Stomach (tissue), 9 donors: Measurements from ENCODE around the gene STRBP. TPM values are rescaled to one million over a fixed set of nuclear protein-coding genes. Genes with fewer than 3 reads are reported as not detected.

Source experiments
- DNase-seq, 2 donors: peaks; one replicate each; pipeline versions ENCODE4 v3.0.0 to v3.0.0-alpha.2; 2013 to 2019
- H3K27ac ChIP-seq, 5 donors: fragments of 200-600 bp in 4 of 5; sonication (generic) in 4 of 5; one replicate each; pipeline ENCODE4 v1.5.1; 2013 to 2019; ENCODE audit warnings: mild to moderate bottlenecking in 1 of 5, moderate library complexity in 1 of 5
- H3K27me3 ChIP-seq, 3 donors: fragments of 200-600 bp; sonication (generic); one replicate each; pipeline ENCODE4 v1.5.1; 2017 to 2019; ENCODE audit warnings: mixed run types in 1 of 3
- H3K36me3 ChIP-seq, 4 donors: fragments of 200-600 bp; sonication (generic); 1 replicate in 3 of 4; 2 replicates in 1 of 4; pipeline ENCODE4 v1.5.1; 2016 to 2019
- H3K4me1 ChIP-seq, 4 donors: fragments of 200-600 bp; sonication (generic); one replicate each; pipeline ENCODE4 v1.5.1; 2016 to 2019
- H3K4me3 ChIP-seq, 4 donors: fragments of 200-600 bp; sonication (generic) in 3 of 4; one replicate each; pipeline ENCODE4 v1.5.1; 2016 to 2019; ENCODE audit warnings: mild to moderate bottlenecking in 1 of 4
- H3K9me3 ChIP-seq, 4 donors: fragments of 200-600 bp; sonication (generic); one replicate each; pipeline ENCODE4 v1.5.1; 2016 to 2019
- EP300 ChIP-seq: sonication (generic); formaldehyde crosslinking; IDR thresholded peaks from one replicate; pipeline ENCODE4 v1.6.1; 2017; ENCODE audit warnings: antibody characterized with exemption
- POLR2A ChIP-seq, 4 donors: fragments of 450-650 bp; IDR thresholded peaks; one replicate each; pipeline ENCODE4 v1.6.1; 2016; ENCODE audit warnings: antibody characterized with exemption in 4 of 4, control low read depth in 2 of 4, mild to moderate bottlenecking in 1 of 4, moderate library complexity in 1 of 4
- POLR2AphosphoS5 ChIP-seq, 3 donors: sonication (generic); formaldehyde crosslinking; IDR thresholded peaks; one replicate each; pipeline ENCODE4 v1.6.1; 2016; ENCODE audit warnings: antibody characterized with exemption in 3 of 3
- whole genome bisulfite sequencing, 5 donors: extraction: QIAGEN DNeasy Blood & Tissue Kit in 3 of 5; methylation state at CpG; one replicate each; pipeline versions ENCODE4 v1.1.5 to v1.1.7; 2013 to 2018; 5-methylcytosine and 5-hydroxymethylcytosine counted together
- intact Hi-C: fragments of 100-400 bp; cut with DNase I; formaldehyde crosslinking; loops from one replicate; pipeline ENCODE4 v1.15.1; 2023; ENCODE audit warnings: low total_unique reads
- polyA plus RNA-seq, 3 donors: library from polyadenylated mRNA; stranded (reverse); fragments of 200-250 nt; gene quantifications; one replicate each; pipeline ENCODE4 v1.2.3, GENCODE V29; 2013
- total RNA-seq, 5 donors: library from RNA; depleted of rRNA; stranded (reverse); fragments of >200 nt; gene quantifications; one replicate each; pipeline versions ENCODE4 v1.1.0 to v1.2.3, GENCODE V29; 2014 to 2016
- TF ChIP-seq, protein P1 (sequence below), 7 experiments: fragments of 450-650 bp in 4 of 7; fragments of 200-600 bp in 3 of 7; sonication (generic) in 3 of 7; IDR thresholded peaks; one replicate each; pipeline ENCODE4 v1.5.1; 2016 to 2019; ENCODE audit warnings: antibody characterized with exemption in 7 of 7, control low read depth in 2 of 7, mild to moderate bottlenecking in 1 of 7
- donor health status: healthy with polysubstance abuse.
- donor health status: Bipolar disorder and iron deficiency.
- donor health status: healthy.

The STRBP gene
- total and polyA plus RNA-seq, 8 donors = 5.5 to 21.0 (median 10.2) TPM

DNA sequence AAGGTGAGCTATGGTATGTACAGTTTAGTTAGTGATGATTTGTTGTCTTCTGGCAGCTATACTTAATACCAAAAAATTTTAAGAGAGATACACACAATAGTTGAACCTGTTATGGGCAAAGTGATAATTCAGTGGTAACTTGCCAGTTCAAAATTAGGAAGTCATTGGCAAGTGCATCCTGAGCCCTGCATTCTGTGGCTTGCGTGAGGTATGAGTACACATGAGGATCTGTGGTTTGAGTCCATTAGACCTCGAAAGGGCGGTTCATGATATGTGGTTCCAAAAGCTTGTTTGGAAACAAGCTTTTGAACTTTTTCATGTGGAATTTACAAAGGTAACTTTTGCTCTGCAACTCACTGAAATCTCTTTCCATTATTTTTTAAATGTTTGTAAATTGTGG is 187.9 kb downstream of the STRBP start:
- WGBS, 5 donors = 65 to 90% (median 83%) methylated on average over 3 of the region's 3 CpGs
- Histone ChIP-seq H3K9me3 (no peaks in the 10 kb centered on the region), H3K27me3 (no peaks in the 10 kb centered on the region), H3K4me3 (no peak overlapping the region), H3K36me3 (peaks cover 17 to 92% (median 86%) of the 10 kb centered on the region in 4 donors), H3K27ac (no peak overlapping the region), H3K4me1 (no peaks in the 10 kb centered on the region)
- intact Hi-C loops = no loop called here
- no peak for DNase-seq
- TF ChIP-seq, protein P1, sequence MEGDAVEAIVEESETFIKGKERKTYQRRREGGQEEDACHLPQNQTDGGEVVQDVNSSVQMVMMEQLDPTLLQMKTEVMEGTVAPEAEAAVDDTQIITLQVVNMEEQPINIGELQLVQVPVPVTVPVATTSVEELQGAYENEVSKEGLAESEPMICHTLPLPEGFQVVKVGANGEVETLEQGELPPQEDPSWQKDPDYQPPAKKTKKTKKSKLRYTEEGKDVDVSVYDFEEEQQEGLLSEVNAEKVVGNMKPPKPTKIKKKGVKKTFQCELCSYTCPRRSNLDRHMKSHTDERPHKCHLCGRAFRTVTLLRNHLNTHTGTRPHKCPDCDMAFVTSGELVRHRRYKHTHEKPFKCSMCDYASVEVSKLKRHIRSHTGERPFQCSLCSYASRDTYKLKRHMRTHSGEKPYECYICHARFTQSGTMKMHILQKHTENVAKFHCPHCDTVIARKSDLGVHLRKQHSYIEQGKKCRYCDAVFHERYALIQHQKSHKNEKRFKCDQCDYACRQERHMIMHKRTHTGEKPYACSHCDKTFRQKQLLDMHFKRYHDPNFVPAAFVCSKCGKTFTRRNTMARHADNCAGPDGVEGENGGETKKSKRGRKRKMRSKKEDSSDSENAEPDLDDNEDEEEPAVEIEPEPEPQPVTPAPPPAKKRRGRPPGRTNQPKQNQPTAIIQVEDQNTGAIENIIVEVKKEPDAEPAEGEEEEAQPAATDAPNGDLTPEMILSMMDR (IDR thresholded peaks at IDR 0.05) = no peak
- TF ChIP-seq EP300 (no peak), POLR2A (IDR thresholded peaks at IDR 0.05) (no peak), POLR2AphosphoS5 (IDR thresholded peaks at IDR 0.05) (no peak)

DNA sequence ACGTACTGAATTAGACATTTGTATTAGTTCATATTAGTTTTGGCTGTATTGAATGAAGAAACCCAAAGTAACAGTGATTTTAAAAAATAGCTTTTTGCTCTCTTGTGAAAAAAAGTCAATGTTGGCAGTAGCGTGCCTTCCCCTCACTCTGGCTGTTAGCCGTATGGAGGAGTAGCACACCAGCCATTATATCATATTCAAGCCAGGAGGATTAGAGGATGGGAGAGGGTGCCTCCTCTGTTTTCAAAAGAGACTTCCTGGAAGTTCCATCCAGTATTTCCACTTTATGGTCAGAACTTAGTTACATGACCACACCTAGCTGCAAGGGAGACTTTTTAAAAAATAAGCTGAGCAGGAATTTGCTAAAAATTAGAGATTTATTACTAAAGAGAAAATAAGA is 193.8 kb downstream of the STRBP start:
- Histone ChIP-seq H3K36me3 (peaks cover 17 to 85% (median 82%) of the 10 kb centered on the region in 4 donors), H3K27me3 (no peaks in the 10 kb centered on the region), H3K4me1 (peaks cover 0 to 15% (median 5%) of the 10 kb centered on the region in 4 donors), H3K9me3 (no peaks in the 10 kb centered on the region), H3K4me3 (no peak overlapping the region), H3K27ac (peak overlapping the region in 3 of 5 donors; percentile 11 to 63 (median 57))
- intact Hi-C loops = no loop called here
- DNase-seq = peak in 1 of 2 donors; percentile 26
- TF ChIP-seq POLR2A (IDR thresholded peaks at IDR 0.05) (no peak), EP300 (no peak), POLR2AphosphoS5 (IDR thresholded peaks at IDR 0.05) (no peak)
- WGBS, 5 donors = 76 to 87% (median 82%) methylated on average over 3 of the region's 3 CpGs

DNA sequence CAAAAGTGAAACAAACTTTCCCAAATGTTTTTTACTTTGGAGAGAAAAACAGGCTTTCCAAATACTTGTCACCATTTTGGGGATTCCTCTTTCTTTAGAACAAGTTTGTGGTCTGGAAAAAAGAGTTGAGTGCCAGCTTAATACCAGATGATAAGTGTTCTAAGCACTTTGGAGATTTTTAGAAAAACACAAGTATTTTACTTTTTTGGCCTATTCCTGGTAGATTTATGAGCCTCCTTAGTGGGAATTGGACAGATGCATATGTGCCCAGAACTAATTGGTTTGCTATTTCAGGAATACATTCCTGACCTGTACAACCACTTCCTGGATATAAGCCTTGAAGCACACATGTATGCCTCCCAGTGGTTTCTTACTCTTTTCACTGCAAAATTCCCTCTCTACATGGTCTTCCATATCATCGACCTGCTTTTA is 194.4 kb downstream of the STRBP start:
- WGBS, 5 donors = 51 to 89% (median 68%) methylated on average over 1 of the region's 1 CpG
- Histone ChIP-seq H3K9me3 (no peaks in the 10 kb centered on the region), H3K27me3 (no peaks in the 10 kb centered on the region), H3K4me1 (peaks cover 0 to 20% (median 7%) of the 10 kb centered on the region in 4 donors), H3K36me3 (peaks cover 12 to 86% (median 79%) of the 10 kb centered on the region in 4 donors), H3K27ac (peak overlapping the region in 4 of 5 donors; percentile 11 to 63 (median 39)), H3K4me3 (no peak overlapping the region)
- DNase-seq = peak in 1 of 2 donors; percentile 26
- intact Hi-C loops = no loop called here
- TF ChIP-seq, protein P1 (IDR thresholded peaks at IDR 0.05) = no peak
- no peak for TF ChIP-seq POLR2A (IDR thresholded peaks at IDR 0.05)
- TF ChIP-seq POLR2AphosphoS5 (IDR thresholded peaks at IDR 0.05) = no peak
- TF ChIP-seq EP300 = no peak

DNA sequence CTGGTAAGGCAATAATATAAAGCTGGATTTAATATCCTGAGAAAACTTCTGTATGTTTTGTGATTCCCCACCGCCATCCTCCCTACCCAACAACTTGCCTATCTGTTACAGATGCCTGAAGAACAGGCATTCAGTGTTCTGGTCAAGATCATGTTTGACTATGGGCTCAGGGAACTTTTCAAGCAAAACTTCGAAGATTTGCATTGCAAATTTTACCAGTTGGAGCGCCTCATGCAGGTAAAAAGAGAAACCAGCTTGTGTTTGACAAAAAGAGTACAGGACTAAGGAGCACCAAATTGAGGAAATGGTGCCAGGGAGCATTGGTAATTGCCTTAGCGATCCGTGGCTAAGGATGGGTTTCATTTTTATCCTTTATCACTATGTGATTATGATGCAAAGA is 194.9 kb downstream of the STRBP start:
- 67 to 75% (median 69%) methylated on average over 5 of the region's 5 CpGs for WGBS, 5 donors
- intact Hi-C loops = no loop called here
- peaks cover 0 to 21% (median 7%) of the 10 kb centered on the region in 4 donors for H3K4me1 ChIP-seq
- no peak for DNase-seq
- peak overlapping the region in 4 of 5 donors; percentile 11 to 63 (median 39) for H3K27ac ChIP-seq
- TF ChIP-seq POLR2AphosphoS5 (IDR thresholded peaks at IDR 0.05) (no peak), POLR2A (IDR thresholded peaks at IDR 0.05) (no peak), EP300 (no peak)
- TF ChIP-seq, protein P1 (IDR thresholded peaks at IDR 0.05) = no peak
- no peaks in the 10 kb centered on the region for H3K9me3 ChIP-seq
- no peaks in the 10 kb centered on the region for H3K27me3 ChIP-seq
- H3K4me3 ChIP-seq = no peak overlapping the region
- peaks cover 12 to 83% (median 73%) of the 10 kb centered on the region in 4 donors for H3K36me3 ChIP-seq

DNA sequence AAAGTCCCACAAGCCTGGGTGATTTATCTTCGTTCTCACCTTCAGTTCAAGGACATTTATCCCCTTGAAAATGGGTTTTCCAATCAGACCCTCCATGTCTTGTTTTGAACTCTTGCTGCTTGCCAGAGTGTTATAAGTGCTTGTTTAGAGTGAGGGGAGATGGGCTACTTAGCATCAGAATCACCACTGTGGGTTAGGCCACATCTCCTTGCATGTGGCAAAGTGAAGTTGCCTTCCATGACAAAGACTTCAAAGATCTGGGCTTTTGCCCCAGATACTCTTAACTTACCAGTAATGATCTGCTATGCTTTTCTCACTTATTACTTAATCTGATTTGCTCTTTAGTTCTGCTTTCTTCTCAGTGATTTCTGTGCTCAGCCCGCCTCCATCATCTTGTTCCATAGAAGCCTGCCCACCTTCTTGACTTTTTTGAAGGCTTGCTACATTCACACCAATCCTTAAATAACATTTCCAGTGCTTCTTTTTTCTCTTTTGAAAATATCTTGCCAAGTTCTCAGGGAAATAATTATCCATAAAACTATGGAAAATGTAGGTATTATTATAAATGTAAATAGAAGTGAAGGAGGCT is 195.9 kb downstream of the STRBP start:
- intact Hi-C loops = no loop called here
- peak overlapping the region in 1 of 5 donors; percentile 63 for H3K27ac ChIP-seq
- H3K36me3 ChIP-seq = peaks cover 12 to 82% (median 71%) of the 10 kb centered on the region in 4 donors
- H3K9me3 ChIP-seq = no peaks in the 10 kb centered on the region
- no peaks in the 10 kb centered on the region for H3K27me3 ChIP-seq
- DNase-seq = no peak
- no peak overlapping the region for H3K4me3 ChIP-seq
- TF ChIP-seq POLR2A (IDR thresholded peaks at IDR 0.05) (no peak), EP300 (no peak)
- H3K4me1 ChIP-seq = peaks cover 0 to 21% (median 9%) of the 10 kb centered on the region in 4 donors
- 91 to 100% (median 95%) methylated on average over 2 of the region's 2 CpGs for WGBS, 5 donors

Other genes starting within 250 kb of the STRBP start
- 1 to 10 TPM in 1 of 5 donors, not detected in 4; 7.0 TPM for gene GPR21, start 234.9 kb downstream of the STRBP start, total RNA-seq
- not detected for gene GPR21, start 234.9 kb downstream of the STRBP start, polyA plus RNA-seq
- gene CRB2, start 87.6 kb upstream of the STRBP start, total RNA-seq = 1 to 10 TPM in 1 of 5 donors, under 1 TPM in 1, not detected in 3; 0.18 to 4.3 TPM
- gene CRB2, start 87.6 kb upstream of the STRBP start, polyA plus RNA-seq = under 1 TPM in 2 of 3 donors, not detected in 1; 0.03 to 0.19 TPM